HG02798 (cell line): ENCODE results near the gene CCNT1.
A peak's percentile ranks its signal among the peaks of the same experiment; 100 is the strongest.
"Not testable (repeated sequence)": the region's sequence is repeated elsewhere in the genome, so short reads cannot be mapped to it uniquely, and the experiment has no call there.

Experiments
- ATAC-seq: cut with Tn5 transposase; IDR thresholded peaks from one replicate; pipeline ENCODE4 v1.9.1; 2021; ENCODE audit warnings: mild to moderate bottlenecking; ENCODE audit not compliant: unreplicated experiment, poor library complexity

CCNT1 gene

DNA sequence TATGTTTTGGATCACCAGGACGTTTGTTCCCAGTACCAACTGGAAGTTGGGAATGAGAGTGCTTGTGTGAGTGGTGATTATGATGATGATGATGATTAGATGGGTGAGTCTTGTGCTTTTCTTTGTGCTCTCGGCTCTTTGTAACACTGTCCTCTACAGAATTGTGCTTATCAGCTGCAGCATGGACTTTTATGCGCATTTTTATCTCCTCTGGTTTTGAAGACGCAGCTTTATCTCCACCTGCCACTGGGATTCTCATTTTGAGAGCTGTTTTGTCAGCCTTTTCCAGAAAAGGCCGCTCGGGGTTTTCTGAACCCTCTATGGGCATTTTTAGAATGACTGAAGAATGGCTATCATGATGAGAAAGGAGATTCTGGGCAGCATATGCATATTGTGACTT is 22.9 kb downstream of the CCNT1 start:
- no peak for ATAC-seq

- ATAC-seq, result no peak
Measured at GRCh38 chr12:48691826-48692487, 24.6 kb downstream of the CCNT1 start.

DNA sequence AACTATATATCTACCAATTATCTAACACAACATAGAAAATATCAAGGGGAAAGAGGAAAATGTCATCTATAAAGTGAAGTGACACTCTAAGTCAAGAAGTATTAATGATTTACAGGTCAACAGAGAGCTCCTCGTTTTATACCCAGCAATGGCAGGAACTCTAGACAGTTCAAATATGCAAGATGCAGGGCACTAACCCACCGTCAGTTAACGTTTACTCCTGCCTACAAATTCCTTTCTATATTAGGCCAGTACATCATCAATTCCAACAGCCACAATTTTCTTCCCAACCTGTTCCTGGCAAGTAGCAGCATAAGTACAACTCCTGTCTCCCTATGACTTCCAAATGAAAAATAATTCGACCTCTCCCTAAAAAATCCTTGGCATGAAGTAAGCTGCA is 25.5 kb downstream of the CCNT1 start:
- no peak for ATAC-seq

GRCh38 chr12:48690436-48690835 is 26.1 kb downstream of the CCNT1 start:
- ATAC-seq, result no peak

DNA sequence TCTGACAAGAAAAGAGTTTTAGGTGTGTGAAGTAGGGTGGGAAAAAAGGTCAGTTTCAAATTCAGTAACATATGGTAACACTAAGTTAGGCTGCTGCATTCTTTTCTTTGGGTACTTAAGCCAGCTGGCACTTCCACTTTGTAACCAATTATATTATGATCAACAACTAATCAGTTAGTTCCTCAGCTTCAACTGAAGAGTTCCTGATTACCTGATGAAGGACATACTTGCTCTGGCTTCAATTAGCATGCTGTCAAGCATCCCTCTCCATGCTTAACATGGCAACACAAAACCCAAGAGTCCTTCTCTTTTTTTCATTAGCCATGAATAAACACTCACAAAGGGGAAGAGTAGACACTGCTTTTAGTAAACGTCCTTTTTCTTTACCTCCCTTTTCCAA is 27.7 kb downstream of the CCNT1 start:
- ATAC-seq, result no peak

- no peak for ATAC-seq
Measured at GRCh38 chr12:48687592-48687991, 28.9 kb downstream of the CCNT1 start.

DNA sequence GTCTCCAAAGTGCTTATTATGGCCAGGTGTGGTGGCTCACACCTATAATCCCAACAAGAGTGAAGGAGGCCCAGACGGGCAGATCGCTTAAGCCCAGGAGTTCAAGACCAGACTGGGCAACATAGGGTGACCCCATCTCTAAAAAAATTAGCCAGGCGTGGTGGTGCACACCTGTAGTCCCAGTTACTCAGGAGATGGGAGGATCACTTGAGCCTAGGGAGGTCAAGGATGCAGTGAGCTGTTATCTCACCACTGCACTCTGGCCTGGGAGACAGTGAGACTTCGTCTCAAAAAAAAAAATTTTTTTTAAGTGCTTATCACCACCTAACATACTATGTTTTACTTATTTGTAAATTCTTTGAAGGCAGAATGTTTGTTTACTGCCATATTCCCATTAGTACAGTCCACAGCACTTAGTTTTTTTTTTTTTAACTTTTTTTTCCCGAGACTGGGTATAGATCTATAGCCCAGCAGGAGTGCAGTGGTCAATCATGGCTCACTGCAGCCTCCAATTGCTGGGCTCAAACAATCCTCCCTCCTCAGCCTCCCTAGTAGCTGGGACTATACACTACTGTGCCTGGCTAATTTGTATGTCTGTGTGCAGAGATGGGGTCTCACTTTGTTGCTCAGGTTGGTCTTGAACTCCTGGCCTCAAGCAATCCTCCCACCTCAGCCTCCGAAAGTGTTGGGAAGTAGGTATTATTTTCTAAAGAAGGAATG is 29.7 kb downstream of the CCNT1 start:
- ATAC-seq, result no peak

DNA sequence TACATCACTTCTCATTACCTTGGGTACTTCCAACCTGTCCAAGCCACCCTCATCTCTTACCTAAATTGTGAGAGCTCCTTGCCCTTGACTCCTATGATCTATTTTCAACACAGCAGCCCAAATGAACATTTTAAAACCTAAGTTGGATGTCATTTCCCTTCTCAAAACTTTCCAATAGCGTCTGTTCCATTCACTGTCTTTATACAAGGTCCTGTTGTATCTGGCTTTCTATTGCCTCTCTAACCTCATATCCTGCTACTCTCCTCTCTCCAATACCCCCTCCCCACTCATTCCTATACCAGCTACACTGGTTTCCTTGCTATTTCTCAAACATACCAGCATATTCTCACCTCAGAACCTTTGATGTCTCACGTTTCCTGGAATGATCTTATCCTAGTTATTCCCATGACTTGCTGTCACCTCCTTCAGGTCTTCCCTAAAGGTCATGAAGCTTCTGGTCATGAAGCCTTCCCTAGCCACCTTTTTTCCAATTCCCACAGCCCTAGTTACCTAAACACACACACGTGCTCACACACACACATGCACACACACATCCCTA is 30.4 kb downstream of the CCNT1 start:
- no peak for ATAC-seq

DNA sequence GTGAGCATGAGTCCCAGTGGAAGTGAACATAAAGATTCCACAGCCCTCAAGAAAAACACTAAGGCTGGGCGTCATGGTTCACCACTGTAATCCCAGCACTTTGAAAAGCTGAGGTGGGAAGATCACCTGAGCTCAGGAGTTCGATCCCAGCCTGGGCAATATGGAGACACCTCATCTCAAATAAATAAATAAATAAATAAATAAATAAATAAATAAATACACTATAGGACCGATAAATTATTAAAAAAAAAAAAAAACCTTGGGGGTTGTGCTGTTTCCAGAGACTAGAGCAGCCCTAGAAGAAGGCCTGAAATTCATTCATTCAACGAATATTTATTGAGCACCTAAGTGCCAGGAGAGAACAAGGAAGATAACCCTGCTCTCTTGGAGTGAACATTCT is 33.0 kb downstream of the CCNT1 start:
- ATAC-seq, result no peak

DNA sequence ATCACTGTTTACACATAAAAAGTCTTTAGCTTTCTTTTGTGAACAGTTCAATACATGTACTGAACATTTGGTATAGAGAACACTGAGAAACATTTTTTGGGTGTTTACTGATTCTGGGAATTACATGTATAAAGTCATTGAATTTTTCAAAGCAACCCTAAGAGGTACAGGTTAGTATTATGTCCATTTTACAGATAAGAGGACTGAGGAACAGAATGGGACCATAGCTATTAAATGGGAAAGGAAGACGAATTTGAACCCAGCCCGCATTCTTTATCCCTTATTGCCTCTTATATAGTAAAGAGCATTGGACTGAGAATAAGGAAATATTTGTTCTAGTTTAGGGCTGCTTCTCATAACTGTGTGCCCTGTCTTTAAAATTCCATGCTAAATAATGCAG is 33.6 kb downstream of the CCNT1 start:
- no peak for ATAC-seq

DNA sequence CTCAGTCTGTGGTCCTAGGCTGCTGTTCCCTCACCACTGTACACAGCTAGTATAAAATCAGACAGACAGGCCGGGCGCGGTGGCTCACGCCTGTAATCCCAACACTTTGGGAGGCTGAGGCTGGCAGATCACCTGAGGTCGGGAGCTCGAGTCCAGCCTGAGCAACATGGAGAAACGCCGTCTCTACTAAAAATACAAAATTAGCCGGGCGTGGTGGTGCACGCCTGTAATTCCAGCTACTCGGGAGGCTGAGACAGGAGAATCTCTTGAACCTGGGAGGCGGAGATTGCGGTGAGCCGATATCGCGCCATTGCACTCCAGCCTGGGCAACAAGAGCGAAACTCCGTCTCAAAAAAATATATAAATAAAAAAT is 34.0 kb downstream of the CCNT1 start:
- ATAC-seq, result not testable (repeated sequence)

DNA sequence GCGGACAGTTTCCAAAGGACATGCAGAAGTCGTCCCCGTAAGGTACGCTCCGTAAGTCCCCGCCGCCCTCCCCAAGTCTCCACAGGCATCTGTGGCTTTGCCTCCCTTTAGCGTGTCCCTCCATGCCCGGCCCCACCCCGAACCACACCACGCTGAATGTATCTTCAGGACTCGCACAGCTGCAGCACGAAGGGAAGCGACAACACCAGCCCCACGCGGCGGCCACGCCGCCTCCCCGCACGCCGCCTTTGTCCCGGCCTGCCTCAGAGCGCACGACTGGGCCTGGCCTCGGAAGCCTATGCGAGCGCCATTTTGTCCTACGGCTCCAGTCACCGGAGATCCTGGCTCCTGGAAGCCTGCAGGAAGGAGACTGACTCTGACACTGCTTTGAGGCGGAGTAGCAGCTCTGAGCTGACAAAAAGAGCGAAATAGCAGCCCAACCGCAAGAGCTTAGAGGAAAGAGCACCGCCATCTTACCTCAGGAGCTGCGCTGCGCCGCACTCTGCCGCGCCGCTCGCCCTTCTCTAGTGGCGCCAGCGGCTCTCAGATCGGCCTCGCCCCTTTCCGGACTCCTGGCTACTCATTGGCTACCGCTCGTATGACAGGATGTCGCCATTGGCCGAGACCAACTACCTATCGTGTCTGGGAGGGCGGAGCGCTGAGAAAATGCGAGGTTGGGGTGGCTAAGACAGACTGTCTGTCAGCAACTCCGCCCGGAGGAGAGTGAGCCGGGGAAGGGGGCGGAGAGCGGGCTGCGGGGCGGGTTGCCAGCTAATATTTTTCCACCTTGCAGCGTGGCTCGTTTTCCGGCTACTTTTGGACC is 34.6 kb downstream of the CCNT1 start, which contains the start of gene KANSL2:
KANSL2 (minus strand) TSS at position 529 of the 823 bp plus-strand sequence. CDS start 606 bp downstream, outside the sequence.
- peak; percentile 99 for ATAC-seq

- no peak for ATAC-seq
Measured at GRCh38 chr12:48681399-48681709, 35.2 kb downstream of the CCNT1 start.

GRCh38 chr12:48680861-48681260 is 35.6 kb downstream of the CCNT1 start:
- ATAC-seq, result no peak

DNA sequence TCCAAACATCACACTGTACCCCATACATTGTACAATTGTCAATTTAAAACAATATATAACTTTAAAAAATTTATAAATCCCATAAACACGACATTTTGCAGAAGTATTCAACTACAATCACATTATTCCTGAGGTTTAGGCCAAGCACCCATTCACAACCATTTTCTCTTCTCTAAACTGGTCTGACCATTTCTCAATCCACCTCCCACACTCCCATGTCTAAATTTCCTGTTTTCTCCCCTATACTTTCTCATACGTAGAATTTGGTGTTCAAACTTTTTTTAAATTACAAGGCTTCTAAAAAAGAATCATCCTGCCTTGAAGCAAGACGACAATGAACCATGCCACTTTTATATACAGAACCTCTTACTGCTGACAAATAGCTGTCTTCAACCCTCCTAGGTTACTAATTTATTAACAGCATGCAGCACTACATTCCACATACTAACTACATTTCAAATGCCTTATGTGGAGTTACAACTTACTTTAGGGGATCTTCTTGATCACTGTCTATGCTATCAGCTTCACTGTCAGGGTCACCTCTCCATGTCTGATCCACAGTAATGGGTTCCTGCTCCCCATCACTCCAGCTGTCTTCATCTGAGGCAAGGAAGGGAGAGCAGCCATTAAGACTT is 37.8 kb downstream of the CCNT1 start:
- no peak for ATAC-seq

DNA sequence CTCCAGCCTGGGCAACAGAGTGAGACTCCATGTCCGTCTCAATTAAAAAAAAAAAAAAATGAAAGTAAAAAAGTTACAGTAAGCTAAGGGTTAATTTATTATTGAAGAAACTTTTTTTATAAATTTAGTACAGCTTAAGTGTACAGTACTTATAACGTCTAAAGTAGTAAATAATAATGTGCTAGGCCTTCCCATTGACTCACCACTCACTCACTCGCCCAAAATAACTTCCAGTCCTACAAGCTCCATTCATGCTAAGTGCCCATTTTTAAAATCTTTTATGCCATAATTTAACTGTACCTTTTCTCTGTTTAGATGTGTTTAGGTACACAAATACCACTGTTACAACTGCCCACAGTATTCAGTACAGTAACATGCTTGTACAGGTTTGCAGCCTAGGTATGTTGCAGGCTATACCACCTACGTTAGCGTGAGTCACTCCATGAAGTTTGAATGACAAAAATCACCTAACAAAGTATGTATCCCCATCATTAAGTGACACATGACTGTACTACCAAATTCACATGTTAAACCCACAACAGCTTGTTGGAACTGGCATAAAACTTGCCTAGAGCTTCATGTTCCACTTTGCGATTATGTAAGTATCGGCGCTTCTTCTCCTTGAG is 45.2 kb downstream of the CCNT1 start:
- no peak for ATAC-seq

- ATAC-seq, result no peak
Measured at GRCh38 chr12:48668996-48669395, 47.5 kb downstream of the CCNT1 start.

DNA sequence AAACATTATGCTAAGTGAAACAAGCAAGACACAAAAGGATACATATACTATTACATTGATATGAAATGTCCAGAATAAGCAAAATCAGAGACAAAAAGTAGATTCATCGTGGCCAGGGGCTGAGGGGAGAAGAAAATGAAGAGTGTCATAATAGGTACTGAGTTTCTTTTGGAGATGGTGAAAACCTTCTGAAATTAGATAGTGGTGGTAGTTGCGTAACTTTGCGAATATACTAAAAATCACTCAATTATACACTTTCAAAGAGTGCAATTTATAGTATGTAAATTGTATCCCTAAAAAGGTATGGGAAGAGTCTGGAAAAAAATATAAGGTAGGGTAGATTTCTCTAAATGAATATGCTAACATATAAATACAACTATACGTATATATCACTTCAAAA is 56.6 kb downstream of the CCNT1 start:
- ATAC-seq, result no peak

GRCh38 chr12:48651681-48652080 is 64.8 kb downstream of the CCNT1 start:
- no peak for ATAC-seq

DNA sequence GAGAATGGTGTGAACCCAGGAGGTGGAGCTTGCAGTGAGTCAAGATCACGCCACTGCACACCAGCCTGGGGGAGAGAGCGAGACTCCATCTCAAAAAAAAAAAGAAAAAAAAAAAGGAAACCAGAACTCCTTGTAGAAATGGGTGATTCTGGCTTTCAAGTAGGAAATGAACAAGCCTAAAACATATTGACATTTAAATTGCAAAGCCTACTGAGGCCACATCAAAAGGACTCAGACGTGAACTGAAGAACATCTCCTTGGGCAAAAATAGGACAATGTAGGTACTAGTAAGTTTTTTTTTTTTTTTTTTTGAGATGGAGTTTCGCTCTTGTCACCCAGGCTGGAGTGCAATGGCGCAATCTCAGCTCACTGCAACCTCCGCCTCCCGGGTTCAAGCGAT is 71.2 kb downstream of the CCNT1 start:
- ATAC-seq, result not testable (repeated sequence)
